ENCODE measurements around the gene PRAMEF12.

The PRAMEF12 gene

GRCh38 chr1:12756768-12757413, 16.6 kb upstream of the PRAMEF12 start:
- TF ChIP-seq CTCF (IDR thresholded peaks at IDR 0.05; ENCODE audit: control insufficient read depth, extremely low read depth, insufficient read depth): no peak
- no peak for DNase-seq (ENCODE audit: low read depth)
- no peak overlapping the region for H3K4me3 ChIP-seq (ENCODE audit: low read depth, low read length)

GRCh38 chr1:12757836-12758235, 15.7 kb upstream of the PRAMEF12 start:
- DNase-seq (ENCODE audit: low read depth): no peak
- TF ChIP-seq CTCF (IDR thresholded peaks at IDR 0.05; ENCODE audit: control insufficient read depth, extremely low read depth, insufficient read depth): no peak
- no peak overlapping the region for H3K4me3 ChIP-seq (ENCODE audit: low read depth, low read length)

DNA sequence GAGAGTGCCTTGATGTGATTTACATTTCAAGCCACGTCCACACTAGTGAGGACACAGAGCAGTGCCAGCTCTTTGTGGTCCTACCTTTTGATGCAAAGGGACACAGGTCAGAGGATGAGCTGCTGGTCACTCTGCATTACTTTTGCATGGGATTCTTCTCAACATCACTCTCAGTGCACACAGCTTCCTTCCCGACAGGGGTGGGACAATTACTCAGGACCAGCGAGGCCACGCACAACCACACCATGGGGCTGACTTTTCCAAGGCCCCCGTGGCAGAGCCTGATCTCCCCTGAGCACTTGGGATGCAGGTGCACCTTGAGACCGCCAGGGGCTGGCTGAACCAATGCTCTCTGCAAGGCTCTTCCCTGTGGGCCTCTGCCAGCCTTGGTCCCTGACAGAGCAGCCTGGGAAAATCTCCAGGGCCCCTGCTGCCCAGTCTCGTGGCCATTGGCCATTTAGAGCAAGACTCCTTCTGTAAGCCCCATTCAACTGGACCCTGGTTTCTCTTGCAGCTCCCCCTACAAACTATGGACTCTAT, 13.2 kb upstream of the PRAMEF12 start:
- TF ChIP-seq CTCF (IDR thresholded peaks at IDR 0.05; ENCODE audit: control insufficient read depth, extremely low read depth, insufficient read depth): 0 out of 2 replicates have a peak, but pooled peaks have one; percentile 10
- no peak overlapping the region for H3K4me3 ChIP-seq (ENCODE audit: low read depth, low read length)
- no peak for DNase-seq (ENCODE audit: low read depth)

- H3K4me3 ChIP-seq (ENCODE audit: low read depth, low read length): no peak overlapping the region
- no peak for TF ChIP-seq CTCF (IDR thresholded peaks at IDR 0.05; ENCODE audit: control insufficient read depth, extremely low read depth, insufficient read depth)
- no peak for DNase-seq (ENCODE audit: low read depth)
These were observed 11.8 kb upstream of the PRAMEF12 start for GRCh38 chr1:12761781-12762180.

DNA sequence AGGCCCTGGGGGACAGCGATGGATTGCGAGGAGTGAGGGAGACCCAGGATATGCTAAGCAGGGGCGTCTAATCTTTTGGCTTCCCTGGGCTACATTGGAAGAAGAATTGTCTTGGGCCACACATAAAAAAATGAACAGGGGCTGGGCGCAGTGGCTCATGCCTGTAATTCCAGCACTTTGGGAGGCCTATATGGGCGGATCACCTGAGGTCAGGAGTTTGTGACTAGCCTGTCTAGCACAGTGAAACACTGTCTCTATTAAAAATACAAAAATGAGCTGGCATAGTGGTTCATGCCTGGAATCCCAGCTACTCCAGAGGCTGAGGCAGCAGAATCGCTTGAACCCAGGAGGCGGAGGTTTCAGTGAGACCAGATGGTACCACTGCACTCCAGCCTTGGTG, 10.8 kb upstream of the PRAMEF12 start:
- DNase-seq (ENCODE audit: low read depth): no peak
- TF ChIP-seq CTCF (IDR thresholded peaks at IDR 0.05; ENCODE audit: control insufficient read depth, extremely low read depth, insufficient read depth): no peak

GRCh38 chr1:12763479-12763878, 10.1 kb upstream of the PRAMEF12 start:
- no peak for TF ChIP-seq CTCF (IDR thresholded peaks at IDR 0.05; ENCODE audit: control insufficient read depth, extremely low read depth, insufficient read depth)
- no peak overlapping the region for H3K4me3 ChIP-seq (ENCODE audit: low read depth, low read length)
- no peak for DNase-seq (ENCODE audit: low read depth)

More for the DNA sequence above, 10.8 kb upstream of the PRAMEF12 start:
- no peak overlapping the region for H3K4me3 ChIP-seq (ENCODE audit: low read depth, low read length)

GRCh38 chr1:12764016-12764415, 9.5 kb upstream of the PRAMEF12 start:
- no peak for DNase-seq (ENCODE audit: low read depth)
- no peak overlapping the region for H3K4me3 ChIP-seq (ENCODE audit: low read depth, low read length)
- TF ChIP-seq CTCF (IDR thresholded peaks at IDR 0.05; ENCODE audit: control insufficient read depth, extremely low read depth, insufficient read depth): no peak
